Heart right ventricle (tissue), 16 donors: ENCODE measurements around the gene DTNB. TPM values are rescaled to one million over a fixed set of nuclear protein-coding genes. Genes with fewer than 3 reads are reported as not detected.
"Not testable (repeated sequence)": the region's sequence is repeated elsewhere in the genome, so short reads cannot be mapped to it uniquely, and the experiment has no call there.

Experiments used
- ATAC-seq, 8 donors: fragments of 200-7000 bp; cut with Tn5 transposase; one replicate each; pipeline ENCODE4 v1.9.1; 2020; ENCODE audit warnings: mild to moderate bottlenecking in 8 of 8, moderate library complexity in 8 of 8, moderate number of reproducible peaks in 1 of 8
- DNase-seq, 2 donors: peaks; one replicate each; pipeline ENCODE4 v3.0.0-alpha.2; 2020
- H3K27ac ChIP-seq, 10 donors: fragments of 200-600 bp; sonication (generic) in 2 of 10; one replicate each; pipeline versions ENCODE4 v1.5.0 to v1.8.0; 2020 to 2022; ENCODE audit warnings: mild to moderate bottlenecking in 3 of 10
- H3K27me3 ChIP-seq, 7 donors: fragments of 200-600 bp; one replicate each; pipeline ENCODE4 v1.8.0; 2021 to 2022; ENCODE audit warnings: mild to moderate bottlenecking in 2 of 7
- H3K36me3 ChIP-seq, 9 donors: fragments of 200-600 bp; sonication (generic) in 1 of 9; one replicate each; pipeline versions ENCODE4 v1.5.0 to v1.8.0; 2020 to 2022; ENCODE audit warnings: mild to moderate bottlenecking in 2 of 9
- H3K4me1 ChIP-seq, 9 donors: fragments of 200-600 bp; sonication (generic) in 1 of 9; one replicate each; pipeline versions ENCODE4 v1.5.0 to v1.8.0; 2020 to 2022; ENCODE audit warnings: mild to moderate bottlenecking in 4 of 9
- H3K4me3 ChIP-seq, 10 donors: fragments of 200-600 bp; sonication (generic) in 2 of 10; one replicate each; pipeline versions ENCODE4 v1.5.0 to v1.8.0; 2020 to 2022; ENCODE audit warnings: mild to moderate bottlenecking in 7 of 10, moderate library complexity in 2 of 10
- H3K9me3 ChIP-seq, 11 donors: fragments of 200-600 bp in 10 of 11; sonication (generic) in 2 of 11; one replicate each; pipeline versions ENCODE4 v1.5.0 to v1.8.0; 2013 to 2022; ENCODE audit warnings: mild to moderate bottlenecking in 2 of 11, control low read depth in 1 of 11, moderate library complexity in 1 of 11
- WGBS, 2 donors: extraction: QIAGEN DNeasy Blood & Tissue Kit; methylation state at CpG; one replicate each; pipeline ENCODE4 v1.1.7; 2013; ENCODE audit warnings: inconsistent platforms in 1 of 2; 5-methylcytosine and 5-hydroxymethylcytosine counted together
- intact Hi-C, 10 donors: fragments of 100-400 bp; cut with DNase I; formaldehyde crosslinking; loops; one replicate each; pipeline versions ENCODE4 v1.11.1 to v1.14.2; 2022
- polyA plus RNA-seq, 2 donors: library from polyadenylated mRNA; stranded (reverse); fragments of 200-250 nt; gene quantifications; one replicate each; pipeline ENCODE4 v1.2.3, GENCODE V29; 2013
- total RNA-seq, 10 donors: library from RNA; stranded (reverse); fragmentation: NEBNext Ultra II Directional in 3 of 10; extraction: Animal tissue kit (Norgen Biotek cat#: 25700) in 3 of 10; gene quantifications; one replicate each; pipeline versions ENCODE4 v1.2.1 to v1.2.4, GENCODE V29; 2021 to 2023
- TF ChIP-seq, protein P1 (sequence below), 9 donors: fragments of 200-600 bp; sonication (generic) in 2 of 9; IDR thresholded peaks; one replicate each; pipeline versions ENCODE4 v1.5.0 to v1.8.0; 2021 to 2022; ENCODE audit warnings: antibody characterized with exemption in 9 of 9, mild to moderate bottlenecking in 5 of 9, moderate library complexity in 1 of 9
- donor health status: Arrhythmogenic right ventricular cardiomyopathy.
- donor health status: ischemic (EF 13 %, LVEDD 7.1; RV severe dilation, severe dysfunction).
- donor health status: healthy with polysubstance abuse.
- donor health status: DM: no; HTN: yes; CAD: no.
- donor health status: DM: no; HTN: no; CAD: no.
- donor health status: ischemic (EF 25% LVEDD 6.9; RV normal size, moderate dysfunction).
- donor health status: ischemic (EF 25% LVEDD 5.7; RV mildly dilated, moderate dysfunction).
- donor health status: healthy.
- donor health status: DM: yes; HTN: yes; CAD: no.
- donor health status: Ischemic cardiomyopathy.
- donor health status: ischemic (EF 35%, LVEDD 5.7; RV mildly dilated, moderate dysfunction).
- donor health status: nonischemic (EF 11% LVEDD 7.7; RV severe dilation, severe dysfunction).
- donor health status: DM: yes; HTN: yes; CAD: no.
- donor health status: PGD.
- donor health status: ischemic (EF 29% LVEDD 5.4; RV normal size, mild dysfunction).
- donor health status: nonischemic (EF 23%, LVEDD 6.1; RV moderate dilation, normal function).

DTNB gene
- total and polyA plus RNA-seq, 12 donors: 2.8 to 11.3 (median 7.8) TPM

DNA sequence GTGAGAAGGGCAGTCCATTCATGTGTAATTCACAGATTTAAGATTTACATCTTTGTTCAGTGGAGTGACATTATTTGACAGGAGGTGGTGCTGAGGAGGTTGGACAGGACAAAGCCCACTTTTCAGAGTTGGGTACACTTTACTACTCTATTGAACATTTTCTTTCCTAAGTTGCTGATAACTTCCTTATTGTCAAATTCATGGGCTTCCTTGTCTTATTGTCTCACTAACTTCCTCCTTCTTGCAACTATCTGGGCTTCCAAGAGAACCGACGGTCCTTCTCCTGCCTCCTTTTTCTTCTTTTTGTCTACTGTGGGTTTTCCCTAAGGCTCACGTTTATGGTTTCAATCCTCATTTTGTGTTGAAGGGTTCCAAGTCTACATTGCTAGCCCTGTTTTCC is 263.9 kb downstream of the DTNB start:
- TF ChIP-seq, protein P1, sequence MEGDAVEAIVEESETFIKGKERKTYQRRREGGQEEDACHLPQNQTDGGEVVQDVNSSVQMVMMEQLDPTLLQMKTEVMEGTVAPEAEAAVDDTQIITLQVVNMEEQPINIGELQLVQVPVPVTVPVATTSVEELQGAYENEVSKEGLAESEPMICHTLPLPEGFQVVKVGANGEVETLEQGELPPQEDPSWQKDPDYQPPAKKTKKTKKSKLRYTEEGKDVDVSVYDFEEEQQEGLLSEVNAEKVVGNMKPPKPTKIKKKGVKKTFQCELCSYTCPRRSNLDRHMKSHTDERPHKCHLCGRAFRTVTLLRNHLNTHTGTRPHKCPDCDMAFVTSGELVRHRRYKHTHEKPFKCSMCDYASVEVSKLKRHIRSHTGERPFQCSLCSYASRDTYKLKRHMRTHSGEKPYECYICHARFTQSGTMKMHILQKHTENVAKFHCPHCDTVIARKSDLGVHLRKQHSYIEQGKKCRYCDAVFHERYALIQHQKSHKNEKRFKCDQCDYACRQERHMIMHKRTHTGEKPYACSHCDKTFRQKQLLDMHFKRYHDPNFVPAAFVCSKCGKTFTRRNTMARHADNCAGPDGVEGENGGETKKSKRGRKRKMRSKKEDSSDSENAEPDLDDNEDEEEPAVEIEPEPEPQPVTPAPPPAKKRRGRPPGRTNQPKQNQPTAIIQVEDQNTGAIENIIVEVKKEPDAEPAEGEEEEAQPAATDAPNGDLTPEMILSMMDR (IDR thresholded peaks at IDR 0.05): no peak
- DNase-seq (no peak), ATAC-seq (no peak)
- Histone ChIP-seq H3K27ac (no peak overlapping the region), H3K27me3 (no peaks in the 10 kb centered on the region), H3K4me1 (peaks cover 0 to 24% (median 0%) of the 10 kb centered on the region in 9 donors), H3K36me3 (no peaks in the 10 kb centered on the region), H3K9me3 (no peaks in the 10 kb centered on the region), H3K4me3 (no peak overlapping the region)
- intact Hi-C loops: no loop called here
- WGBS, 2 donors: 56 to 57% methylated on average over 3 of the region's 3 CpGs

DNA sequence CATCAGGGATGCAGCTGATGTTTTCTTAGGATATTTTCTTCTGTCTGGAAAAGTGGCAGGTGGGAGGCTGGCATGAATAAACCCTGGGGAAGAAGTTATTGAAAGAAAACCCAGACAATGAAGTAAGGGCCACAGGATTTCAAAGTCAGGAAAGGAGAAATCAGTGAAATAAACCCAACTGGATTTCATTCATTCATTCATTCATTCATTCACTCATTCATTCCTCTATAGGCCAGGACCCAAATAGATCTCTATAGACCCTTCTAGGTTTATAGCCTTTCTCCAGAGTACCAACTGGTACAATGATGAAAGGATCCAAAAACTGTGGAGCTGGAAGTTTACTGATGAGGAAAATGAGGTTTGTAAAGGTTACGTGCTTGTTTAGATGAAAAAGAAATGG is 264.3 kb downstream of the DTNB start:
- Histone ChIP-seq H3K9me3 (no peaks in the 10 kb centered on the region), H3K27ac (no peak overlapping the region), H3K4me1 (peaks cover 0 to 24% (median 0%) of the 10 kb centered on the region in 9 donors), H3K27me3 (no peaks in the 10 kb centered on the region), H3K36me3 (no peaks in the 10 kb centered on the region), H3K4me3 (no peak overlapping the region)
- TF ChIP-seq, protein P1 (IDR thresholded peaks at IDR 0.05): no peak
- ATAC-seq (no peak), DNase-seq (no peak)
- intact Hi-C loops: no loop called here
- 97 to 100% methylated on average over 1 of the region's 1 CpG for WGBS, 2 donors

DNA sequence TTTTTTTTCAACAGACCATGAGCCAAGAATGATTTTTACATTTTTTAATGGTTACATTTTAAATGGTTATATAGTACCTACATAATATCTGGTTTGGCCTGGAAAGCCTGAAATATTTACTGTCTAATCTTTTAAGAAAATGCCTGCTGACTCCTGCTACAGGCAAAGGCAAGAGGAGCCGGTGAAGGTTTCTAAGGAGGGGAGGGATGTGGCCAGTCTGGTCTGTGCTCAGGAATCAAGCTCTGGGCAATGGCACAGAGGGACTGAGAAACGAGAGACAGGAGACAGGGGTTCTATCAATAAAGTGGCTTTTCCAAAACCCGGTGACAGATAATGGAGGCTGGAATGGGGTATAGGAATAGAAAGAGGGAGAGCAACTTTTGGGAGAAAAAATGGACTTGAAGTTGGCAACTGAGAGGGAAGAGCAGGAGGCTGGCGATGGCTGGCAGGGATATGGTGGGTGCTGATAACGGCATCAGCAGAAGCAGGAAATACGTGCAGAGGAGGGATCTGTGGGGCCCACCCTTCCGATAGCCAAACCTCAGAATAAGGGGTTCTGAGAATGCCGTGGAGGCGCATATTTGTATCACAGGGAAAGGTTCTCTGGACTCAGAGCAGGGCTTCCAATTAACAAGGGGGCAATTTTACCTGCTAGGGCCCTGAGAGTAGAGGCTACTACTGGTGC is 267.6 kb downstream of the DTNB start:
- Histone ChIP-seq H3K36me3 (no peaks in the 10 kb centered on the region), H3K4me1 (peaks cover 0 to 17% (median 0%) of the 10 kb centered on the region in 9 donors), H3K27me3 (no peaks in the 10 kb centered on the region), H3K4me3 (no peak overlapping the region), H3K9me3 (no peaks in the 10 kb centered on the region), H3K27ac (no peak overlapping the region)
- TF ChIP-seq, protein P1 (IDR thresholded peaks at IDR 0.05): no peak
- intact Hi-C loops: no loop called here
- ATAC-seq (no peak), DNase-seq (no peak)
- 90 to 94% methylated on average over 9 of the region's 9 CpGs for WGBS, 2 donors

DNA sequence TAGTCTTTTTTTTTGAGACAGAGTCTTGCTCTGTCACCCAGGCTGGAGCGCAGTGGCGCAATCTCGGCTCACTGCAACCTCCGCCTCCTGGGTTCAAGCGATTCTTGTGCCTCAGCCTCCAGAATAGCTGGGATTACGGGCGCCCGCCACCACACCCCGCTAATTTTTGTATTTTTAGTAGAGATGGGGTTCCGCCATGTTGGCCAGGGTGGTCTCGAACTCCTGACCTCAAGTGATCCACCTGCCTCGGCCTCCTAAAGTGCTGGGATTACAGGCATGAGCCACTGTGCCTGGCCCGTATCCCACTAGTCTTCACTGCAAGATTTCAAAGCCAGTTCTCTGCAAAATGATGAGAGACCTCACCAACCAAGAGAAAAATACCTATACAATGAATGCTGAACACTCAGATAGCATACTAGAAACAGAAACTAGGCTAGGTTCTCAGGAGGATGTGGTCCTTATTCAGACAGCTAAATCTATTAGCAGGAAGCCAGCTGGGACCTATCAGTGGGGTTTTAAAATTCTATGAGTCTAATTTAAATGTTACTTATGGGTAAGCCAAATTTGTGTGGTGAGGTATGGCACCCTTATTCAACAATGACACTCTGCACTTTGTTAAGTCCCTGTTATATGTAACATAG is 270.1 kb downstream of the DTNB start:
- H3K36me3 ChIP-seq, H3K27ac ChIP-seq, intact Hi-C loops, ATAC-seq, H3K4me1 ChIP-seq, H3K9me3 ChIP-seq, H3K4me3 ChIP-seq, H3K27me3 ChIP-seq, DNase-seq: not testable (repeated sequence)
- WGBS, 2 donors: 91 to 94% methylated on average over 13 of the region's 13 CpGs

DNA sequence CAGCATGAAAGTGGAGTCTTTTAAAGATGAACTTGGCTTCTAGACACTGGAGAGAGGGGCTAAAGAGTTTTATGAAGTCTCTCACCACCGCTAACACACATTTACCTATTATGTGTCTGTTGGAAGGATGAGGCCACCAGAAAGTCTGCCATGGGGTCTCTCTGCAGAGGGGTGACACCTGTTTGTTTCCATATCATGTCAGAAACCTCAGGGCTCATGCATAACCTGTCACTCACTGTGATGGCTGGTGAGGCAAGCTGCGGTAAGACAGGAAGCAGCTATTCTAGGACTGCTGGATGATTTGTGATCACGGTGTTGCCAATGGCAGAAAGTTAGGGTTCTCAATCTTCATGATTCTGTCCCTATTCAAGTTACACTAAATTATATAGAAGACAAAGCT is 270.9 kb downstream of the DTNB start:
- Histone ChIP-seq H3K9me3 (no peaks in the 10 kb centered on the region), H3K4me3 (no peak overlapping the region), H3K4me1 (no peaks in the 10 kb centered on the region), H3K27ac (no peak overlapping the region), H3K27me3 (no peaks in the 10 kb centered on the region), H3K36me3 (no peaks in the 10 kb centered on the region)
- intact Hi-C loops: no loop called here
- TF ChIP-seq, protein P1 (IDR thresholded peaks at IDR 0.05): no peak
- DNase-seq (no peak), ATAC-seq (no peak)
- 79 to 87% methylated on average over 3 of the region's 3 CpGs for WGBS, 2 donors
